Stimulated activated CD8-positive, alpha-beta memory T cell treated with anti-CD3 and anti-CD28 coated beads, Interleukin-4, amount 100 ng/mL, for 1 hour (primary cell): ENCODE data around the gene UGT2B28.
"Not testable (repeated sequence)": the region's sequence is repeated elsewhere in the genome, so short reads cannot be mapped to it uniquely, and the experiment has no call there.

Experiments used
- DNase-seq, 2 donors: peaks; one replicate each; pipeline ENCODE4 v3.0.0-alpha.2; 2020; ENCODE audit warnings: low read depth in 2 of 2, low spot score in 1 of 2

The UGT2B28 gene

GRCh38 chr4:69280081-69280480 is at the start of gene UGT2B28:
TSS of gene UGT2B28 (plus strand) at chr4:69280475. CDS start at chr4:69280501, 26 bp downstream.
- DNase-seq, result not testable (repeated sequence)

- DNase-seq, result no peak
Measured at GRCh38 chr4:69239092-69239491, 41.2 kb upstream of the UGT2B28 start.

GRCh38 chr4:69239557-69240168 is 40.6 kb upstream of the UGT2B28 start:
- no peak for DNase-seq

- DNase-seq, result not testable (repeated sequence)
Measured at GRCh38 chr4:69240787-69241186, 39.5 kb upstream of the UGT2B28 start.

- DNase-seq, result not testable (repeated sequence)
Measured at GRCh38 chr4:69241746-69242145, 38.5 kb upstream of the UGT2B28 start.

- DNase-seq, result not testable (repeated sequence)
Measured at GRCh38 chr4:69242562-69243240, 37.6 kb upstream of the UGT2B28 start.

GRCh38 chr4:69250884-69251283 is 29.4 kb upstream of the UGT2B28 start:
- DNase-seq, result not testable (repeated sequence)

GRCh38 chr4:69253147-69253772 is 27.0 kb upstream of the UGT2B28 start:
- not testable (repeated sequence) for DNase-seq

GRCh38 chr4:69268612-69269011 is 11.7 kb upstream of the UGT2B28 start:
- DNase-seq, result not testable (repeated sequence)

- DNase-seq, result not testable (repeated sequence)
Measured at GRCh38 chr4:69296356-69296755, 16.1 kb downstream of the UGT2B28 start.

- DNase-seq, result not testable (repeated sequence)
Measured at GRCh38 chr4:69308426-69309033, 28.3 kb downstream of the UGT2B28 start.

- not testable (repeated sequence) for DNase-seq
Measured at GRCh38 chr4:69309549-69310076, 29.3 kb downstream of the UGT2B28 start.

GRCh38 chr4:69310262-69310661 is 30.0 kb downstream of the UGT2B28 start:
- not testable (repeated sequence) for DNase-seq

- DNase-seq, result not testable (repeated sequence)
Measured at GRCh38 chr4:69317669-69318298, 37.5 kb downstream of the UGT2B28 start.

GRCh38 chr4:69321153-69321729 is 41.0 kb downstream of the UGT2B28 start:
- DNase-seq, result no peak

GRCh38 chr4:69322055-69322454 is 41.8 kb downstream of the UGT2B28 start:
- DNase-seq, result no peak

GRCh38 chr4:69323284-69323683 is 43.0 kb downstream of the UGT2B28 start:
- no peak for DNase-seq

GRCh38 chr4:69330345-69331047 is 50.2 kb downstream of the UGT2B28 start:
- no peak for DNase-seq

- DNase-seq, result not testable (repeated sequence)
Measured at GRCh38 chr4:69331304-69331703, 51.0 kb downstream of the UGT2B28 start.

GRCh38 chr4:69335485-69335884 is 55.2 kb downstream of the UGT2B28 start:
- DNase-seq, result not testable (repeated sequence)
